ENCODE measurements around the gene ARAF.

GRCh38 chrX:47529548-47529947 lies 31.5 kb upstream of the ARAF start:
- no peak for TF ChIP-seq EZH2 (IDR thresholded peaks at IDR 0.05; ENCODE audit: borderline replicate concordance, insufficient read depth, low read length, poor library complexity, severe bottlenecking)
- TF ChIP-seq CTCF (IDR thresholded peaks at IDR 0.05; ENCODE audit: poor library complexity, severe bottlenecking), result no peak
- TF ChIP-seq TAF1 (IDR thresholded peaks at IDR 0.05; ENCODE audit: low read depth), result no peak
- no peak for TF ChIP-seq RAD21 (conservative IDR thresholded peaks at IDR 0.05)
- no peak for TF ChIP-seq REST (IDR thresholded peaks at IDR 0.05; ENCODE audit: borderline replicate concordance)

All from neural cell (in vitro differentiated cells).